HepG2 (cell line): Measurements from ENCODE around the gene SYNE3. TPM values are rescaled to one million over a fixed set of nuclear protein-coding genes. Genes with fewer than 3 reads are reported as not detected.

ENCODE experiments used
- CEBPB ChIP-seq: IDR thresholded peaks from 2 replicates; pipeline ENCODE4 v1.6.1; 2011; ENCODE audit warnings: low read depth, low read length, improper control_type of control experiment, borderline replicate concordance
- CENPT ChIP-seq: sonication (generic); formaldehyde crosslinking; IDR thresholded peaks from 2 replicates; pipeline ENCODE4 v1.8.0; 2022; ENCODE audit warnings: low read depth, mild to moderate bottlenecking, moderate library complexity, missing genetic modification reagents
- GTF2F1 ChIP-seq: fragments of 150-350 bp; IDR thresholded peaks from 2 replicates; pipeline ENCODE4 v1.6.1; 2014; ENCODE audit warnings: low read length
- KDM5B ChIP-seq: sonication (generic); formaldehyde crosslinking; IDR thresholded peaks from 2 replicates; pipeline ENCODE4 v1.4.0; 2020; ENCODE audit warnings: missing genetic modification reagents, mild to moderate bottlenecking, borderline replicate concordance
- KLF16 ChIP-seq, 2 experiments: sonication (generic) in 1 of 2; formaldehyde crosslinking in 1 of 2; IDR thresholded peaks; 2 replicates each; pipeline versions ENCODE4 v1.6.1 to v1.8.0; 2016 to 2023; ENCODE audit warnings: missing genetic modification reagents in 2 of 2, missing compliant biosample characterization in 1 of 2
- NR2F2 ChIP-seq: IDR thresholded peaks from 2 replicates; pipeline ENCODE4 v1.6.1; 2012; ENCODE audit warnings: low read depth, inconsistent platforms, borderline replicate concordance
- RFX3 ChIP-seq: IDR thresholded peaks from 2 replicates; pipeline ENCODE4 v1.6.1; 2016; ENCODE audit warnings: missing biosample characterization, missing genetic modification reagents
- SPEN ChIP-seq: sonication (generic); formaldehyde crosslinking; IDR thresholded peaks from 2 replicates; pipeline ENCODE4 v1.5.1; 2020; ENCODE audit warnings: low read depth, mild to moderate bottlenecking, missing genetic modification reagents
- STAG1 ChIP-seq: sonication (generic); formaldehyde crosslinking; IDR thresholded peaks from 2 replicates; pipeline ENCODE4 v1.4.0; 2020; ENCODE audit warnings: missing genetic modification reagents
- ZFP90 ChIP-seq: sonication (generic); formaldehyde crosslinking; IDR thresholded peaks from 2 replicates; pipeline ENCODE4 v1.8.0; 2022; ENCODE audit warnings: missing genetic modification reagents, mild to moderate bottlenecking, inconsistent platforms, borderline replicate concordance
- ZNF496 ChIP-seq: sonication (generic); formaldehyde crosslinking; IDR thresholded peaks from 2 replicates; pipeline ENCODE4 v1.8.1; 2023; ENCODE audit warnings: mild to moderate bottlenecking, moderate library complexity, missing genetic modification reagents; ENCODE audit not compliant: insufficient replicate concordance
- ZNF550 ChIP-seq: sonication (generic); formaldehyde crosslinking; IDR thresholded peaks from 2 replicates; pipeline ENCODE4 v1.4.0; 2020; ENCODE audit warnings: mild to moderate bottlenecking, missing genetic modification reagents, borderline replicate concordance
- ZNF660 ChIP-seq: sonication (generic); formaldehyde crosslinking; IDR thresholded peaks from 2 replicates; pipeline ENCODE4 v1.5.1; 2020; ENCODE audit warnings: mild to moderate bottlenecking, low read depth, missing genetic modification reagents, borderline replicate concordance
- ZNF7 ChIP-seq: IDR thresholded peaks from 2 replicates; pipeline ENCODE4 v1.6.1; 2016; ENCODE audit warnings: missing biosample characterization, missing genetic modification reagents
- ZNF891 ChIP-seq: sonication (generic); formaldehyde crosslinking; IDR thresholded peaks from 2 replicates; pipeline ENCODE4 v1.5.0; 2020; ENCODE audit warnings: mild to moderate bottlenecking, missing genetic modification reagents
- polyA plus RNA-seq, 8 experiments: library from polyadenylated mRNA; depleted of rRNA in 3 of 8; stranded (reverse) in 7 of 8; unstranded in 1 of 8; fragments of >200 nt; fragmentation: Illumina TruSeq in 4 of 8; extraction: Trizol in 4 of 8; gene quantifications; 2 replicates each; pipeline versions ENCODE4 v1.2.1 to v1.2.3, GENCODE V29; 2011 to 2016; ENCODE audit warnings: low read depth in 4 of 8, missing spikeins in 1 of 8, mixed read lengths in 1 of 8; ENCODE audit not compliant: insufficient read depth in 1 of 8
- total RNA-seq, 5 experiments: library from RNA; depleted of rRNA; stranded (reverse); fragments of >200 nt; fragmentation: Illumina TruSeq; extraction: Trizol; gene quantifications; 2 replicates each; pipeline ENCODE4 v1.2.3, GENCODE V29; 2016; ENCODE audit warnings: low read depth in 1 of 5
- TF ChIP-seq, protein P1 (sequence below): sonication (generic); formaldehyde crosslinking; IDR thresholded peaks from 2 replicates; pipeline ENCODE4 v1.4.0; 2020; ENCODE audit warnings: mild to moderate bottlenecking, missing genetic modification reagents
- TF ChIP-seq, protein P2 (sequence below): sonication (generic); formaldehyde crosslinking; IDR thresholded peaks from 2 replicates; pipeline ENCODE4 v1.4.0; 2020; ENCODE audit warnings: missing genetic modification reagents
- TF ChIP-seq, protein P3 (sequence below): sonication (generic); formaldehyde crosslinking; IDR thresholded peaks from 2 replicates; pipeline ENCODE4 v1.9.0; 2021; ENCODE audit warnings: missing genetic modification reagents, mild to moderate bottlenecking, borderline replicate concordance
- TF ChIP-seq, protein P4 (sequence below): sonication (generic); formaldehyde crosslinking; IDR thresholded peaks from 2 replicates; pipeline ENCODE4 v1.8.1; 2023; ENCODE audit warnings: missing genetic modification reagents, inconsistent platforms, borderline replicate concordance

The SYNE3 gene
- total and polyA plus RNA-seq, 2 of the 13 experiments (the other 11 are each of a cell fraction or from before 2014, with no cell fraction given): 7.8 to 8.0 TPM

DNA sequence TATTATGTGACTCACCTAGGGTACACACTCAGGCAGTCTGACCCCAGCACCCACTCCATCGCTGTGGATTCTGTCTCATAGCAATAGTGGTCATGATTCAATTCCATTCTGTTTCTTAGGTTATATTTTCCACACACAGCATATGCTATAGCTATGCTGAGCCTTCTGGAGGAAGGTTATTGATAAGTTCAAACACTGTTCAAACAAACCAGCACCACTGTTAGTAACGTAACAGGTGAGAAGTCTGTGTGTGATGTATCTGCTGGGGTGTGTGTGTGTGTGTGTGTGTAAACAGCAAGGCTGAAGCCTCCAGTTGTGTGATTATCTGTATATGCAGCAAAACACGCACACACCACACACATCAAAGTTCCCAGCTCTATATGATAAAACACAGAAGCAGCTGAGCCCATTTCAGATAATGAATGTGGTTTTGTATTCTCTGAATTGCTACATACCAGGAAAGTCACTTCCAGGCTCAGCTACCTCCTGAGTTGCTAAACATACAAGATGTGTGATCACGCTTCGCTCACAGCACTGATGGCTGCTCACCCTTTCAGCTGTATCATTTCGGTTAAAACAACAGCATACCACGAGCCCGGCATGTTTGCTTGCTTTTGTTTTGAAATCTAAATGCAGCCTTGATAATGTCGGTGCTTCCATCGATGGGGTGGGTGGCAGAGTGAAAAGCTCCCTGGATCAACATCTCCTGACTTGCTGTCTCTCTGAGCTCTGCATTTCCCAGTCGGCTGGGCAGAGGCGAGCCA is 6.8 kb upstream of the SYNE3 start (continued):
- TF ChIP-seq, protein P1, sequence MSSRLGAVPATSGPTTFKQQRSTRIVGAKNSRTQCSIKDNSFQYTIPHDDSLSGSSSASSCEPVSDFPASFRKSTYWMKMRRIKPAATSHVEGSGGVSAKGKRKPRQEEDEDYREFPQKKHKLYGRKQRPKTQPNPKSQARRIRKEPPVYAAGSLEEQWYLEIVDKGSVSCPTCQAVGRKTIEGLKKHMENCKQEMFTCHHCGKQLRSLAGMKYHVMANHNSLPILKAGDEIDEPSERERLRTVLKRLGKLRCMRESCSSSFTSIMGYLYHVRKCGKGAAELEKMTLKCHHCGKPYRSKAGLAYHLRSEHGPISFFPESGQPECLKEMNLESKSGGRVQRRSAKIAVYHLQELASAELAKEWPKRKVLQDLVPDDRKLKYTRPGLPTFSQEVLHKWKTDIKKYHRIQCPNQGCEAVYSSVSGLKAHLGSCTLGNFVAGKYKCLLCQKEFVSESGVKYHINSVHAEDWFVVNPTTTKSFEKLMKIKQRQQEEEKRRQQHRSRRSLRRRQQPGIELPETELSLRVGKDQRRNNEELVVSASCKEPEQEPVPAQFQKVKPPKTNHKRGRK (CRISPR knock-in tag): no peak
- TF ChIP-seq ZNF660 (CRISPR knock-in tag): no peak
- no peak for TF ChIP-seq RFX3 (CRISPR knock-in tag)
- TF ChIP-seq NR2F2: no peak; the same call in 1 of the 2 replicates
- no peak for TF ChIP-seq SPEN (CRISPR knock-in tag)
- TF ChIP-seq GTF2F1: no peak
- TF ChIP-seq ZFP90: no peak
- TF ChIP-seq ZNF7 (CRISPR knock-in tag): no peak
- no peak for TF ChIP-seq ZNF891 (CRISPR knock-in tag)
- peak; percentile 92 for TF ChIP-seq CEBPB
- no peak for TF ChIP-seq STAG1 (CRISPR knock-in tag)
- TF ChIP-seq ZNF550: no peak
- TF ChIP-seq, protein P2, sequence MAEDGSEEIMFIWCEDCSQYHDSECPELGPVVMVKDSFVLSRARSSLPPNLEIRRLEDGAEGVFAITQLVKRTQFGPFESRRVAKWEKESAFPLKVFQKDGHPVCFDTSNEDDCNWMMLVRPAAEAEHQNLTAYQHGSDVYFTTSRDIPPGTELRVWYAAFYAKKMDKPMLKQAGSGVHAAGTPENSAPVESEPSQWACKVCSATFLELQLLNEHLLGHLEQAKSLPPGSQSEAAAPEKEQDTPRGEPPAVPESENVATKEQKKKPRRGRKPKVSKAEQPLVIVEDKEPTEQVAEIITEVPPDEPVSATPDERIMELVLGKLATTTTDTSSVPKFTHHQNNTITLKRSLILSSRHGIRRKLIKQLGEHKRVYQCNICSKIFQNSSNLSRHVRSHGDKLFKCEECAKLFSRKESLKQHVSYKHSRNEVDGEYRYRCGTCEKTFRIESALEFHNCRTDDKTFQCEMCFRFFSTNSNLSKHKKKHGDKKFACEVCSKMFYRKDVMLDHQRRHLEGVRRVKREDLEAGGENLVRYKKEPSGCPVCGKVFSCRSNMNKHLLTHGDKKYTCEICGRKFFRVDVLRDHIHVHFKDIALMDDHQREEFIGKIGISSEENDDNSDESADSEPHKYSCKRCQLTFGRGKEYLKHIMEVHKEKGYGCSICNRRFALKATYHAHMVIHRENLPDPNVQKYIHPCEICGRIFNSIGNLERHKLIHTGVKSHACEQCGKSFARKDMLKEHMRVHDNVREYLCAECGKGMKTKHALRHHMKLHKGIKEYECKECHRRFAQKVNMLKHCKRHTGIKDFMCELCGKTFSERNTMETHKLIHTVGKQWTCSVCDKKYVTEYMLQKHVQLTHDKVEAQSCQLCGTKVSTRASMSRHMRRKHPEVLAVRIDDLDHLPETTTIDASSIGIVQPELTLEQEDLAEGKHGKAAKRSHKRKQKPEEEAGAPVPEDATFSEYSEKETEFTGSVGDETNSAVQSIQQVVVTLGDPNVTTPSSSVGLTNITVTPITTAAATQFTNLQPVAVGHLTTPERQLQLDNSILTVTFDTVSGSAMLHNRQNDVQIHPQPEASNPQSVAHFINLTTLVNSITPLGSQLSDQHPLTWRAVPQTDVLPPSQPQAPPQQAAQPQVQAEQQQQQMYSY (CRISPR knock-in tag): no peak
- TF ChIP-seq KLF16 (CRISPR knock-in tag; IDR thresholded peaks at IDR 0.05): peak in 1 of 2 experiments; percentile 35; a peak in 1 of 4 replicates
- no peak for TF ChIP-seq CENPT (CRISPR knock-in tag)
- no peak for TF ChIP-seq ZNF496 (CRISPR knock-in tag)
- TF ChIP-seq, protein P3, sequence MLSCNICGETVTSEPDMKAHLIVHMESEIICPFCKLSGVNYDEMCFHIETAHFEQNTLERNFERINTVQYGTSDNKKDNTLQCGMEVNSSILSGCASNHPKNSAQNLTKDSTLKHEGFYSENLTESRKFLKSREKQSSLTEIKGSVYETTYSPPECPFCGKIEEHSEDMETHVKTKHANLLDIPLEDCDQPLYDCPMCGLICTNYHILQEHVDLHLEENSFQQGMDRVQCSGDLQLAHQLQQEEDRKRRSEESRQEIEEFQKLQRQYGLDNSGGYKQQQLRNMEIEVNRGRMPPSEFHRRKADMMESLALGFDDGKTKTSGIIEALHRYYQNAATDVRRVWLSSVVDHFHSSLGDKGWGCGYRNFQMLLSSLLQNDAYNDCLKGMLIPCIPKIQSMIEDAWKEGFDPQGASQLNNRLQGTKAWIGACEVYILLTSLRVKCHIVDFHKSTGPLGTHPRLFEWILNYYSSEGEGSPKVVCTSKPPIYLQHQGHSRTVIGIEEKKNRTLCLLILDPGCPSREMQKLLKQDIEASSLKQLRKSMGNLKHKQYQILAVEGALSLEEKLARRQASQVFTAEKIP (CRISPR knock-in tag): no peak
- TF ChIP-seq KDM5B (CRISPR knock-in tag): no peak
- TF ChIP-seq, protein P4, sequence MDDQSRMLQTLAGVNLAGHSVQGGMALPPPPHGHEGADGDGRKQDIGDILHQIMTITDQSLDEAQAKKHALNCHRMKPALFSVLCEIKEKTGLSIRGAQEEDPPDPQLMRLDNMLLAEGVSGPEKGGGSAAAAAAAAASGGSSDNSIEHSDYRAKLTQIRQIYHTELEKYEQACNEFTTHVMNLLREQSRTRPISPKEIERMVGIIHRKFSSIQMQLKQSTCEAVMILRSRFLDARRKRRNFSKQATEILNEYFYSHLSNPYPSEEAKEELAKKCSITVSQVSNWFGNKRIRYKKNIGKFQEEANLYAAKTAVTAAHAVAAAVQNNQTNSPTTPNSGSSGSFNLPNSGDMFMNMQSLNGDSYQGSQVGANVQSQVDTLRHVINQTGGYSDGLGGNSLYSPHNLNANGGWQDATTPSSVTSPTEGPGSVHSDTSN: no peak
